ENCODE measurements around the gene PRRX2. TPM values are rescaled to one million over a fixed set of nuclear protein-coding genes. Genes with fewer than 3 reads are reported as not detected.
"Not testable (repeated sequence)": the region's sequence is repeated elsewhere in the genome, so short reads cannot be mapped to it uniquely, and the experiment has no call there.

PRRX2 gene
- total and polyA plus RNA-seq, 2 experiments from 2014 or later, result 9.7 to 23.0 TPM

GRCh38 chr9:129661029-129661428, 4.4 kb upstream of the PRRX2 start:
- no peak for DNase-seq (ENCODE audit: low spot score)
- peaks cover 33% of the 10 kb centered on the region for H3K27me3 ChIP-seq
- H4K20me1 ChIP-seq (ENCODE audit: insufficient read depth, poor library complexity, severe bottlenecking), result no peaks in the 10 kb centered on the region
- H3K9me2 ChIP-seq (replicated peaks; ENCODE audit: insufficient read depth), result no peaks in the 10 kb centered on the region
- H3K79me2 ChIP-seq, result no peaks in the 10 kb centered on the region
- H3K36me3 ChIP-seq (replicated peaks; ENCODE audit: insufficient read depth, low read depth), result no peaks in the 10 kb centered on the region
- no peak overlapping the region for H3K4me2 ChIP-seq
- TF ChIP-seq CTCF (IDR thresholded peaks at IDR 0.05; ENCODE audit: poor library complexity), result no peak
- no peak for TF ChIP-seq EZH2 (IDR thresholded peaks at IDR 0.05; ENCODE audit: borderline replicate concordance)
- no peak for TF ChIP-seq EZH2phosphoT487 (IDR thresholded peaks at IDR 0.05; ENCODE audit: low read depth, severe bottlenecking, unreplicated experiment)
- H3K9me3 ChIP-seq (ENCODE audit: low read depth), result no peaks in the 10 kb centered on the region
- WGBS (ENCODE audit: low lambda C conversion rate, missing lambda C conversion rate), result 83% methylated on average over 2 of the region's 2 CpGs
- H2AFZ ChIP-seq, result no peak overlapping the region
- H3K4me1 ChIP-seq (ENCODE audit: insufficient read depth), result peaks cover 7% of the 10 kb centered on the region
- H3K27ac ChIP-seq, result no peak overlapping the region
- no peak overlapping the region for H3K4me3 ChIP-seq

GRCh38 chr9:129662239-129662638, 3.2 kb upstream of the PRRX2 start:
- peaks cover 33% of the 10 kb centered on the region for H3K27me3 ChIP-seq
- not testable (repeated sequence) for H3K4me3 ChIP-seq; H3K79me2 ChIP-seq; H4K20me1 ChIP-seq (ENCODE audit: insufficient read depth, poor library complexity, severe bottlenecking); H3K4me2 ChIP-seq; H2AFZ ChIP-seq; H3K9me2 ChIP-seq (replicated peaks; ENCODE audit: insufficient read depth); H3K4me1 ChIP-seq (ENCODE audit: insufficient read depth); H3K27ac ChIP-seq; DNase-seq (ENCODE audit: low spot score); H3K36me3 ChIP-seq (replicated peaks; ENCODE audit: insufficient read depth, low read depth); H3K9me3 ChIP-seq (ENCODE audit: low read depth)
- WGBS (ENCODE audit: low lambda C conversion rate, missing lambda C conversion rate), result 96% methylated on average over 3 of the region's 3 CpGs

DNA sequence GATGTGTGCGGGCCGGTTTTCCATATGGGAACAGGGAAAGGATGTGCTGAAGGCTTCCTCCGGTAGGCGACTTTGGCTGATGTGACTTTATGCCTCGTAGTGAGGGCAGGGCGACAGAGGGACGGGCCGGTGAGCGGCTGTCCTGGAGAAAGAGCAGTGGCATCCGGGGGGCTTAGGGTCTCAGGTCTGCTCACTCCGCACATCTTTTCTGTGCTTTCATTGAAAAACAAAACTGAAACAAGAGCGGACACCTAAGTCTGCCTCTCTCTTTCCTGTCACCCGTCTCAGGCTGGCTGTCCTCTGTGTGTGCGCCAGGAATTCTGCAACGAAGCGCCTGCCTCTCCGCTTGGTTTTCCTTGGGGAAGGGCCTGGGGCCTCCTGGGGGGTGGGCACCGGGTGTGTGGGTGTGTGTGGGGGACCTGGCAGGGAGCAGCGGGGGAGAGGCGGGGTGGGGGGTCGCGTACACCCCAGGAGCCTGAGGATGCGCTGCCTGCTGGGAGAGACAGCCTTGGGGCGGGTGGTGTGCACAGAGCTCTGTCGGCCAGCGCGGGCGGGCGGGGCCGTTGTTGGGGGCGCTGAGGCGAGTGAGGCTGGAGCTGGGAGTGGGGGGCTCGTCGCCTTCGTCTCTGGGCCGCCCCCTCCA, 580 bp upstream of the PRRX2 start:
- H3K27me3 ChIP-seq, result peaks cover 41% of the 10 kb centered on the region
- H3K27ac ChIP-seq, result peak overlapping the region; percentile 80
- no peak for DNase-seq (ENCODE audit: low spot score)

More for the DNA sequence above, 580 bp upstream of the PRRX2 start:
- Histone ChIP-seq H3K4me1 (ENCODE audit: insufficient read depth) (peaks cover 12% of the 10 kb centered on the region), H3K9me2 (replicated peaks; ENCODE audit: insufficient read depth) (no peaks in the 10 kb centered on the region), H3K4me2 (peak overlapping the region; percentile 83), H3K4me3 (peak overlapping the region; percentile 42), H3K79me2 (peaks cover 20% of the 10 kb centered on the region), H3K9me3 (ENCODE audit: low read depth) (no peaks in the 10 kb centered on the region), H2AFZ (peak overlapping the region; percentile 49), H4K20me1 (ENCODE audit: insufficient read depth, poor library complexity, severe bottlenecking) (no peaks in the 10 kb centered on the region), H3K36me3 (replicated peaks; ENCODE audit: insufficient read depth, low read depth) (no peaks in the 10 kb centered on the region)
- no peak for TF ChIP-seq CTCF (IDR thresholded peaks at IDR 0.05; ENCODE audit: poor library complexity)
- TF ChIP-seq EZH2 (IDR thresholded peaks at IDR 0.05; ENCODE audit: borderline replicate concordance), result no peak
- no peak for TF ChIP-seq EZH2phosphoT487 (IDR thresholded peaks at IDR 0.05; ENCODE audit: low read depth, severe bottlenecking, unreplicated experiment)
- 11% methylated on average over 18 of the region's 36 CpGs for WGBS (ENCODE audit: low lambda C conversion rate, missing lambda C conversion rate)
